Measurements from ENCODE around the gene SPINT4.
"Not testable (repeated sequence)": the region's sequence is repeated elsewhere in the genome, so short reads cannot be mapped to it uniquely, and the experiment has no call there.

SPINT4 gene

DNA sequence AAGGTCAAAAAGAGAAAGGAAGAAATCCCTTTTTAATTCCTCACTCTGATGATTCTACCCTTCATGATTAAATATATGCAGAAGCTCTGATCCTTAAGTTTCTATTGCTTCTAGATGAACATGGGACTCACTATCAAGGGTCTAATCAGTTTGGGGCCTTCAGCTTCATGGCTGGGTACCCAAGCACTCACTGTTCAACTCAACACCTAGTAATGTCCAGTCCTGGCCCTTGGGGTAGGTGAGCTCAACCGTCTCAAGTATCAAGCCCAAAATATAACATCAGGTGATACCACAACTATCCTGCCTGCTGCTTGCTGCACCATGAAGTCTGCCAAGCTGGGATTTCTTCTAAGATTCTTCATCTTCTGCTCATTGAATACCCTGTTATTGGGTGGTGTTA is at the start of gene SPINT4:
SPINT4 (plus strand) TSS at position 301 of the 400 bp plus-strand sequence; CDS start at position 322, 21 bp downstream.
- no peak for DNase-seq (ENCODE audit: low read depth in 1 of 2, low spot score in 1 of 2)

- DNase-seq (ENCODE audit: low read depth in 1 of 2, low spot score in 1 of 2), result no peak
Observed at GRCh38 chr20:45672765-45673164, 49.4 kb upstream of the SPINT4 start.

- DNase-seq (ENCODE audit: low read depth in 1 of 2, low spot score in 1 of 2), result no peak
Observed at GRCh38 chr20:45679650-45680049, 42.5 kb upstream of the SPINT4 start.

- DNase-seq (ENCODE audit: low read depth in 1 of 2, low spot score in 1 of 2), result no peak
Observed at GRCh38 chr20:45685896-45686295, 36.3 kb upstream of the SPINT4 start.

GRCh38 chr20:45693346-45693745 is 28.8 kb upstream of the SPINT4 start:
- not testable (repeated sequence) for DNase-seq (ENCODE audit: low read depth in 1 of 2, low spot score in 1 of 2)

- DNase-seq (ENCODE audit: low read depth in 1 of 2, low spot score in 1 of 2), result no peak
Observed at GRCh38 chr20:45695496-45695895, 26.7 kb upstream of the SPINT4 start.

GRCh38 chr20:45701104-45701503 is 21.0 kb upstream of the SPINT4 start:
- DNase-seq (ENCODE audit: low read depth in 1 of 2, low spot score in 1 of 2), result no peak

DNA sequence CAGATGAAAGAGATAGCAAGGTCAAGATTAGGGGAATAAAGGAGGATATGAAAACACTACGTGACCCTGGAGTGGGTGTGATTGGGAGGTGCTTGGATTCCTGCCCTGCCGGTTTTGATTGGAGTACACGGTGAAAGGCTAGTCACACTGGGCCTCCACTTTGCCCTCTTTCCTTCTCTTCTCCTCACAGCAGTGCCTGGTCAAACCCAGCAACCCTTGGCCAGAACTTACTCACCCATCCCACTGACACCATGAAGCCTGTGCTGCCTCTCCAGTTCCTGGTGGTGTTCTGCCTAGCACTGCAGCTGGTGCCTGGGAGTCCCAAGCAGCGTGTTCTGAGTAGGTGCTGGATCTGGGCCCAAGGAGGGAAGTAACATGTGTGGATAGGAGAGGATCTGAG is 20.3 kb upstream of the SPINT4 start, which contains the start of gene WFDC13:
WFDC13 (plus strand) TSS at position 166 of the 400 bp plus-strand sequence; CDS start at position 252, 86 bp downstream.
- no peak for DNase-seq (ENCODE audit: low read depth in 1 of 2, low spot score in 1 of 2)

DNA sequence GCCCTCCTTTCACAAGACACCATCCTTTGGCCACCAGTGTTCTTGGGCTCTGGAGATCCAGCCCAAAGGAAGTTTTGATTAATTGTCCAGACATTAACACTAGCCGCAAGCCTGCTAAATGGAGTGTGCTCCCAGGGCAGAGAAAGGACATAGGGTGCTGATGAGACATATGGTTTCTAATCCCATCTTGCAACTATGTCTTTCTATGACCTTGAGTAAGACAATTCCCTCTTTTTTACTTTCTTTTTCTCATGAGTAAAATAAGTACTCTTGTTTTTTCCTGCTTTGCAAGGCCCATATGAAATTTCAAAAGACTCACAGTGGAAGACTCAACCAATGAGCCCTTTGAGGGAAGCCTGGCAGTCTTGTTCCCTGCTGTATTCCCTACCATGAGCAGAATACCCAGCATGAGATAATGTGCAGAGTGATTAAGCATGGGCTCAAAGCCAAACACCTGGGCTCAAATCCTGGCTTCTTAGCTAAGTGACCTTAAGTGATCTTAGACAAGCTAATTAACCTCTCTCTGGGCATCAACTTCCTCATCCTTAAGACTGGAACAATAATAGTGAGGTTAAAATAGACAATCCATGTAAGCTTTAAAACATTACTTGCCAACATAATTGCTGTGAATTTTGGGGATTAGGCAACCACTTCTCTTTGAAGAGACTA is 17.0 kb upstream of the SPINT4 start, which contains the start of gene WFDC10B:
WFDC10B (minus strand) TSS at position 51 of the 669 bp plus-strand sequence. CDS start 19,027 bp downstream, outside the sequence.
- DNase-seq (ENCODE audit: low read depth in 1 of 2, low spot score in 1 of 2), result no peak

- not testable (repeated sequence) for DNase-seq (ENCODE audit: low read depth in 1 of 2, low spot score in 1 of 2)
Observed at GRCh38 chr20:45716141-45716688, 5.9 kb upstream of the SPINT4 start.

GRCh38 chr20:45725134-45725533 is 3.0 kb downstream of the SPINT4 start:
- no peak for DNase-seq (ENCODE audit: low read depth in 1 of 2, low spot score in 1 of 2)

DNA sequence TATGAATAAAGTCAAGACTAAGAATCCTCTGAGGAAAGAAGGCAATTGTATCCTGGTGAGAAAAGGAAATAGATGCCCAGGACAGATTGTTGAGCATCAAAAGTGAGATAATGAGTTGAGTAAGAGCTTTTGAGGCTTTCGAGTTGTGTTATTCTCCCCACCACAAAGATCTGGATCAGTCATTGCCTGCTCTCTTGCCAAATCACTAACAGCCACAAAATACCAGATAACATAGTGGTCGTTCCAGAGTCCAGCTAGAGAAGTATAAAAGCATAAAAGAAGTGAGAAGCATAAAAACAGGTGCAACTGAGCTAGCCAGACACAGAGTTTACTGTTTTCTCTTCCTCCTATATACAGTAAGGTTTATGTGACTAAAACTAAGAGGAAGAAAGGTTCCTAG is 4.9 kb downstream of the SPINT4 start:
- no peak for DNase-seq (ENCODE audit: low read depth in 1 of 2, low spot score in 1 of 2)

DNA sequence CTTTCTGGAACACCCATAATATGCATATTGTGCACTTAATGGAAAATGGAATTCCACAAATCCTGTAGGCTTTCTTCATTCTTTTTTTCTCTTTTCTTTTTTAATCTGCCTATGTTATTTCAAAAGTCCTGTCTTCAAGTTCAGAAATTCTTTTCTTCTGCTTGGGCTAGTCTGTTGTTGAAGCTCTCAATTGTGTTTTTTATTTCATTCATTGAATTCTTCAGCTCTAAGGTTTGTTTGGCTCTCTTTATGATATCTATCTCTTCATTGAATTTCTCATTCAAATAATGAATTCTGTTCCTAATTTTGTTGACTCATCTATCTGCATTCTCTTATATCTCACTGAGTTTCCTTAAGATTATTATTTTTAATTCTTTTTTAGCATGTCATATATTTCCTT is 10.1 kb downstream of the SPINT4 start:
- DNase-seq (ENCODE audit: low read depth in 1 of 2, low spot score in 1 of 2), result no peak

DNA sequence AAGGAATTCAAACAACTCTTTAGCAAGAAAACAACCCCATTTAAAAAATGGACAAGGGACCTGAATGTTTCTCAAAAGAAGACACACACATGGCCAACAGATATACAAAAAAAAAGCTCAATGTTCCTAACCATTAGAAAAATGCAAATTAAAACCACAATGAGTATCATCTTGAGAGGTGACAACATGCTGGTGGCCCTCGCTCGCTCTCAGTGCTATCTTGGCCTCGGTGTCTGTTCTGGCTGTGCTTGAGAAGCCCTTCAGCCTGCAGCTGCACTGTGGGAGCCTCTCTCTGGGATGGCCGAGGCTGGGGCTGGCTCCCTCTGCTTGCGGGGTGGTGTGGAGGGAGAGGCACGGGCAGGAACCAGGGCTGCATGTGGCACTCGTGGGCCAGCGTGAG is 13.4 kb downstream of the SPINT4 start:
- no peak for DNase-seq (ENCODE audit: low read depth in 1 of 2, low spot score in 1 of 2)

DNA sequence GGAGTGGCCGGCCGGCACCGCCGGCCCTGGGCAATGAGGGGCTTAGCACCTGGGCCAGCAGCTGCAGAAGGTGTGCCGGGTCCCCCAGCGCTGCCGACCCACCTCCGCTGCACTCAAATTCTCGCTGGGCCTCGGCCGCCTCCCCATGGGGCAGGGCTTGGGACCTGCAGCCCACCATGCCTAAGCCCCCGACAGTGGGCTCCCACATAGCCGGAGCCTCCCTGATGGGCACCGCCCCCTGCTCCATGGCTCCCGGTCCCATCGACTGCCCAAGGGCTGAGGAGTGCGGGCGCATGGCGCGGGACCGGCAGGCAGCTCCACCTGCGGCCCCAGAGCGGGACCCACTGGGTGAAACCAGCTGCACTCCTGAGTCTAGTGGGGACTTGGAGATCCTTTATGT is 13.8 kb downstream of the SPINT4 start:
- DNase-seq (ENCODE audit: low read depth in 1 of 2, low spot score in 1 of 2), result no peak

DNA sequence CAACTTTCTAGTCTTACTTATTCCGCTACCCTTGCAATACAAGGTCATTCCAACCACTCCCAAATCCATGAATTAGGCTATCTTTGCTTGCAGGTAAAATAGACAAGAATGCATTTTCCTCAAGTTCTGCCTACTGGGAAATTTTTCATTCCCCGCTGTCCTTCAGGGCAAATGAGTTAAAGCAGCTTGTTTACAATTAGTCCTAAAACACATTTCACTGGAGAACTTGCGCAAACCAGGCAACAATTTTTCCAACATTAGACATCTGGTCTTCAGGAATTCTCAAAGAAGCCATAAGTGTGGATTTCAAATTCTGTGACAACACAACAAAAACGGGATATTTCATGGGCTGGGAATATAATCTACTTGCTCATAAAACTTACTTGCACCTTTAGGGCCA is 20.4 kb downstream of the SPINT4 start:
- DNase-seq (ENCODE audit: low read depth in 1 of 2, low spot score in 1 of 2), result no peak

GRCh38 chr20:45745015-45745414 is 22.9 kb downstream of the SPINT4 start:
- DNase-seq (ENCODE audit: low read depth in 1 of 2, low spot score in 1 of 2), result no peak

- no peak for DNase-seq (ENCODE audit: low read depth in 1 of 2, low spot score in 1 of 2)
Observed at GRCh38 chr20:45751721-45752120, 29.6 kb downstream of the SPINT4 start.

GRCh38 chr20:45752746-45753145 is 30.6 kb downstream of the SPINT4 start:
- DNase-seq (ENCODE audit: low read depth in 1 of 2, low spot score in 1 of 2), result no peak

- DNase-seq (ENCODE audit: low read depth in 1 of 2, low spot score in 1 of 2), result no peak
Observed at GRCh38 chr20:45758096-45758495, 35.9 kb downstream of the SPINT4 start.

- not testable (repeated sequence) for DNase-seq (ENCODE audit: low read depth in 1 of 2, low spot score in 1 of 2)
Observed at GRCh38 chr20:45759921-45760320, 37.8 kb downstream of the SPINT4 start.

DNA sequence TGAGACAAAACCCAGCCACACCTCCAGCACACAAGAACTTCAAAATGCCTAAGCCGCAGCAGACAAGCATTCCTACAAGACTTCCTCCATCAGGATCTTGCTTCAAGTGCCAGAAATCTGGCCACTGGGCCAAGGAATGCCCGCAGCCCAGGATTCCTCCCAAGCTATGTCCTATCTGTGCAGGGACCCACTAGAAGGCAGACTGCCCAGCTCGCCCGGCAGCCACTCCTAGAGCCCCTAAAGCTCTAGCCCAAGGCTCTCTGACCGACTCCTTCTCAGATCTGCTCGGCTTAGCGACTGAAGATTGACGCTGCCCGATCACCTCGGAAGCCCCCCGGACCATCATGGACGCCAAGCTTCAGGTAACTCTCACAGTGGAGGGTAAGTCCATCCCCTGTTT is 39.8 kb downstream of the SPINT4 start:
- DNase-seq (ENCODE audit: low read depth in 1 of 2, low spot score in 1 of 2), result not testable (repeated sequence)
